ENCODE measurements around the gene DYNLT2.
A peak's percentile ranks its signal among the peaks of the same experiment; 100 is the strongest.

DYNLT2 gene, protein sequence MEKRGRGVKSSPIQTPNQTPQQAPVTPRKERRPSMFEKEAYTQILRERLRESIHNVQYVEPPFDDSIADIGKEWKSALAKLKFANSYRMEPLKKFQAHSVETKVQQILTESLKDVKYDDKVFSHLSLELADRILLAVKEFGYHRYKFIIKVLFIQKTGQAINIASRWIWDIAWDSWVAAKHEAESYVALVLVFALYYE

DNA sequence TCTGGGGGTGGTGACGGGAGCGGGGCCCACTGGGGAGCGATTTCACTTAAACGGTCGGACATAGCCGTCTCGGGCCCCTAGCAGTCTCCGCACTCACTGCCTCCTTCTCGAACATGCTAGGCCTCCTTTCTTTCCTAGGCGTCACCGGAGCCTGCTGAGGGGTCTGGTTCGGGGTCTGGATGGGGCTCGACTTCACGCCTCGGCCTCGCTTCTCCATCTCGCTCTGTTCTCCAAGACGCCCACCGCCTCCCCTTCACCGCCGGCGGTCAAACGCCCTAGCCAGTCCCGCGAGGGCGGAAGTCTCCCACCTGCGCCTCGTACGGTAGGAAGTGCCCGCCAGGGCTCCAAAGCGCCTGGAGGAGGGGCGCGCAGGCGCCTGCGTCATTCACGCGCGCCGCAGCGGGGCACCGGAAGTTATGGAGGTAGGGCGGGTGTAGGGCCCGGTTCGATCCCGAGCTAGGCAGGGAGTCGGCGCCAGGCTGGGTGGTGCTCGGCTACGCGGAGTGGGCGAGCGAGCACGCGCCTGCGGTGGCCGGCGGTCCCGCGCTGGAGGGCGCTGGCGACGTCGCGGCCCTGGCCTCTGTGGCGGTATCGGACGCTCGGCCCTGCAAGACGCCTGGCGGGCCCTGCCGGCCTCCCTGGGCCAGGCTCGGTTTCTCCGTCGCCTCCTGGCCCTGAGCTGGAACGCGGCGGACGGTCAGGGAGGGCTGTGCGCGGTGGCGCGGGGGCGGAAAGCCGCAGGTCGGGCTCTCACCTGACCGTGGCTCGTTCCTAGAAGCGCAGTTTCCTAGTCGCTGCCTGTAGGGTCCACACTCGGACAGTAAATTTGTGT lies at the start of gene DYNLT2, which contains the start of gene ERMARD:
Gene DYNLT2 (minus strand): TSS at position 331 of the 832 bp plus-strand sequence. CDS start 114 bp downstream, at position 217.
Gene ERMARD (plus strand): TSS at position 381 of the 832 bp plus-strand sequence. CDS start 36 bp downstream, at position 417.
- peak; percentile 92 for DNase-seq

DNA sequence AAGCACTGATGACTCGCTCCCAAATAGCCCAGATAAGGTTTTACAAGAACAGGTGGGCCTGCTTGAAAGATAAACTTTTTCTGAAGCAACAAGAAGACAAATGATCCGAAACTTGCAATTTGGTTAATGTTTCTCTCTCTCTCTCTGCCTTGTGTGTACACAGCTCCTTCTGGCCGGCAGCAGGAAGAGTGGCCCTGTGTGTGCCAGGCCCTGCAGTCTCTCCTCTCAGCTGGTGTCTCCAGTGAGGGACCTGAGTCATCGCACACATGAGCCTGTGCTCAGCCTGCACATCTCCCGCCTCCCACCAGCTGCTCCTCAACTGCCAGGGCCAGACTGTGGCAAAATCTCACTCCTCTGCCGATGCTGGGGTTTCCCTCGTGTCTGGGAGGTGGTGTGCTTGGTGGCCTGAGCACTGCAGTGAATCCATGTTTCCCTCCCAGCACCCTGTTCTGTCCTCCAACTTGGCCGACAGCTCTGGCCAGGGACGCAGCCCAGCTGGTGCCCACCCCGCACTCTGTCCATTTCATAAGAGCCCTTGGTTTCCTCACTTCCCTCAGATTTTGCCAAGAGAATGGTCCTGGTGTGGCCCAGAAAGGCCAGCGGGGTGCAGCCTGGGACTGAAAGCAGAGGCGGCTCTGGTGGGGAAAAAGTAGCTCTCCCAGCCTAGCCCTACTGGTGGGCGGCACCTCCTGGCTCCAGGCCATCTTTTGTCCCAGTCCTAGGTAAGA lies 49.5 kb upstream of the DYNLT2 start:
- DNase-seq = no peak

DNA sequence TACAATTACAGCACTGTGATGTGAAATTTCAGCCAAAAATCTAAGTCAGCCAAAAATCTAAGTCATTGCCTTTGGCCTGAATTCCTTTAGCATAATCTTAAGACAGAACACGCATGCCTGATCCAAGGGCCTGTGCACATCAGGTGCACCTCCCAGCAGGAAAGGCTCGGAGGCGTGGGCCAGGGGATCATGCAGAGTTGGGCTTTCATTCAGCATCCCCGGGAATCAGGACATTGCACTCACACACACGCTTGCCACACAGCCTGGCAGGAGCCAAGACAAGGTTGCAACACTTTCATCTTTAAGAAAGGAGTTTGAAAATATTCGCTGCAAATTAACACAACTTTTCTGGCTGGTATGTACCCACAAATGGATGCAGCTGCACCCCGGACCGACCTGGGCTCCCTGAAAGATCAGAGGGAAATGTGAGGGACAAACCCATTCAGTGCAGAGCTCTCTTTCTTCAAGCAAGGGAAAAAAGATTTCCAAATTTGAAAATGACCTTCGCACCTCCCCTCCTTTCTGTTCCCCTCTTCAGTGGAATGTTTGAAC lies 48.8 kb upstream of the DYNLT2 start:
- DNase-seq = no peak

DNA sequence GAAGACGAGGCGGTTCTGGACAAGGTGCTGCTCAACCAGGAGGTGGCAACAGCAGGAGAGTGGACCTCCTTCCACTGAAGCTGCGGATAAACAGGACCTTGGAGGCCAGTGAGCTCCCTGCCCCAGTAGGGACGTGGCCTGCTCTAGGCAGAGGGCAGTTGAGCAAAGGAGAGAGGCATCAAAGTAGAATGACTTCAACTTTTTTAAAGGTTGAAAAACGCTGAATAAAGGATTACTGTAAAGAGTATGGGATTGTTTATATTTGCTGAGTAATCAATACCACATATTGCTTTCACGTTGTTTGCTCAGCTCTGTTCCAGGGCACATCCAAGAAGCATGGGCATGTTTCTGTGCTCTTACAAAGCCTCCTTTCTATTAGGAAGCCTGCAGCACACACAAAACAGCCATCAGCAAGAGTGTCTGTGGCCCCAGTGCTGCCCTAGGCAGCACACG lies 48.1 kb upstream of the DYNLT2 start:
- no peak for DNase-seq

DNA sequence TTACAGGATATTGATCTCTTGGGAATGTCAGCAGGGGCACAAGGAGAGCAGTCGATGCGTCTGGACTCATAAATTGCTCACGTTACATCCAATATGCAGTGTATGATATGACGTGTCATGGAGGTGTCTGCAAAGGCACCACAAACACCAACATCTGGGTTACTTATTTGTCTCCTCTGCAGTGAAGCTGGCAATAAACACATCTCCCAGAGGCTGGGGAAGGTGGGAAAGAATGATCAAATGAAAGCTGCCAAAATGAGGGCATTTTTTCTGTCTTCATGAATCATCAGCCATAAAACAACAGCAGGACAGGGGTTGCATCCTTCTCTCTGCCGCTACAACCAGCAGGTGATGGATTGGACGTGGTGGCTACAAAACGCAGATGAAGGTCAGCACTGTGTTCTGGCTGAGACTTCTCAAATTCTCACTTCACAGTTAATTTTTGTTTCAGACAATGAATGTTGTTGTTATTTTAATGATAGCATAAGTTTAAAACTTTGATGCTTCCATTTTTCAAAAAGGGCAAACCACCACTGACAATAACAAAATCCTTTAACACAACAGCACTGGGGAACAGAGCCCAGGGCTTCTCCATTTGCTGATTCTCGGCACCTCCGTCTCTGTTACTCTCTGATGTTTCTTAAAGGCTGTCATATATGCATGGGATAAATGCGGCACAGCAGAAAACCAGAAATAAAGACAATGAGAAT lies 47.5 kb upstream of the DYNLT2 start:
- no peak for DNase-seq

- DNase-seq = no peak
Measured at GRCh38 chr6:169795196-169795595, 43.8 kb upstream of the DYNLT2 start.

DNA sequence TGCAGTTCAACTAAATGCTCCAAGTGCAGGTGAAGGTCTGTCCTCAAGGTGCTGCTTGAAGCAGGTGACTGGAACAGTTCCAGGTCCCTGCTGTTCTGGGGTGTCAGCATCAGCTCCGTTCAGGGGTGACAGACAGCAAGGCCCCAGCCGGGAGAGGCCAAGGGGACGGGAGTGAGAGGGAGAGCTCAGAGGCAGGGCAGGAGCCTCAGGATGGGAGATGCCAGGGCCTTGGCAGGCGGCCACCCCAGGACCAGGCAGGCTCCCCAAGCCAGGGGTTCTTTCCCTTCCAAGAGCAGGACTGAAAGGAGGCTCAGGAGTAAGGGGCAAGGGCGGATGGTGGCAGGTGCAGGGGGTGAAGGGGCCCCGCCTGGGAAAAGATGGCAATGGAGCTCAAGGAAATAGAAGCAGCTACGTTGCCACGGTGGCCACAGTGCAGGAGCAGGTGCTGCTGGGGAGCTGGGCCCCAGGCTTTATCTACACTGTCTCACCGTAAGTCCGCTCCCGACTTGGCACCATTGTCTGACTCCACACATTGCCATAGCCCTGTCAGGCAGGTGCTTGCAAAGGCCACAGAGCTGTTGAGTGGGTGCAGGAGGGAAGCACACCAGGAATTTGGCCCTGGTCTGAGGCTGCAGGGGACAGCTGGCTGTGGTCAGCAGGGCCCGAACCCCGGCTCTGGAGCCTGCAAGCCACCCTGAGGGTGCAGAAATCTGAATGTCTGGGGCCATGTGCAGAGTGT lies 43.1 kb upstream of the DYNLT2 start:
- no peak for DNase-seq

DNA sequence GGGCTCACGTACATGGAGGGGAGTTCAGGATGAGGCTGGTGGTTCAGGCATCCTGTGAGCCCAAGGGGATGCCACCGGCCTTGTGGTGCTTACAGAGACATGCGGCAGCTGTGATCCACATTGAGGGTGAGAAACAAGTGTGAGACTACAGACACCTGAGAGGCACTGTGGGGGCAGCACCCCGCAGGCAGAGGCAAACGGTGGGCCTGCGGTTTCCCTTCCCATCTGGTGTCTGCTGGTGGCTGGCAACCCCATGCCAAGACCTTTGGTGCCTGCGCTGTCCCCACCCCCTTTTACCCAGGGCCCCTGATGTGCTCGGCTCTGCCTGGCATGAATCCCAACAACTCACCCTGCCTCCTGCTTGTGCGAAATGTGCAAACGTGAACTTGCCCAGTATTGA lies 42.0 kb upstream of the DYNLT2 start:
- DNase-seq = no peak

- DNase-seq = no peak
Measured at GRCh38 chr6:169792306-169793015, 41.1 kb upstream of the DYNLT2 start.

DNA sequence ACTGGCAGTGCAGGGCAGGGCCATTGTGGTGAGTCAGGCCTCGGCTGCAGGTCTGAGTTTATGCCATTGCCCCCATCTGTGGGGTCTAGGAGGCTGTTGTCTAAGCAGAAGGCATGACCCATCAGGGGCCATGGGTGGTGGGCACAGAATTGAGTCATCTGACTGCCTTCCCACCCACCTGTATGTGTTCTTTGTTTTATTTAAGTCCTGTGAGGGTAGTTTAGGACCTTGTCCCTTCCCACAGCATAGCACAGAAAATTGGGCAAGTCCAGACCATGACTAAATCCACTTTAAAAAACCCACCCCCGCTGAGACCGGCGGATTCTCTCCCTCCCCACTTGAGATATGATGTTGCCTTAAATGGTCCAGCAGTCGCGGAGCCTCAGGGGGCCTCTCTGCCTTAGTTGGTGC lies 40.4 kb upstream of the DYNLT2 start:
- no peak for DNase-seq

GRCh38 chr6:169789944-169790927 lies 38.9 kb upstream of the DYNLT2 start:
- DNase-seq = peak; percentile 75

GRCh38 chr6:169789146-169789943 lies 38.0 kb upstream of the DYNLT2 start:
- no peak for DNase-seq

DNA sequence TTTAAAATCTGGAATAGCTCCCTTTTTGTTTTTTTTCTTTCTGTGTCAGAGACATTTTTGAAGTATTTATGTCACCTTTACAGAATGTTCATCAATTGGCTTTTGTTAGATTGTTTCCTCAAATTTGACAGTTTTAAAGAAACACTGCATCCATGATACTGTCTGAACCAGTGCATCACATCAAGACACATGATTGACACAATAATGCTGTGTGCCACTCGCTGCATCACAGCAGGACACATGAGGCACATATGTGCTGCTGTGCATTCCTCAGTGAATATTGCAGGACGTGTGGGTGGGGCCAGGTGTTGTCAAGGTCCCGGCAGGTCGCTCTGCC lies 37.4 kb upstream of the DYNLT2 start:
- DNase-seq = no peak

DNA sequence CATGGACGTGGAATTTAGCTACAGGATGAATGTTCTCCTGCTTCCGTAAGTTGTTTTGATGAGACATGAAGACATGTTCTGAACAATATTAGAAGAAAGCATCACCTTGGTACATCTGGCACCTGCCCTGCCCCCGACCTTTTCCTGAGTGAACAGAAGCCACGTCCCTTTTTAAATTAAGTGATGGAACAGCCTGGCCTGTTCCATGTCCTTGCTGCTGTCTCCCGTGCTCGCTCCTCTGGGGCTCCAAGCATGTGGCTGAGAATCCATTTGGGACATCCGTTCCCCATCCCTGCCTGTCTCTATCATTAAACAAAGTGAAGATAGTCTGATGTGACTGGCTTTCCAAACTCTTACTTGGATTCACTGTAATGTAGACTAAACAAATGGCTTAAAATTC lies 36.4 kb upstream of the DYNLT2 start:
- DNase-seq = no peak

DNA sequence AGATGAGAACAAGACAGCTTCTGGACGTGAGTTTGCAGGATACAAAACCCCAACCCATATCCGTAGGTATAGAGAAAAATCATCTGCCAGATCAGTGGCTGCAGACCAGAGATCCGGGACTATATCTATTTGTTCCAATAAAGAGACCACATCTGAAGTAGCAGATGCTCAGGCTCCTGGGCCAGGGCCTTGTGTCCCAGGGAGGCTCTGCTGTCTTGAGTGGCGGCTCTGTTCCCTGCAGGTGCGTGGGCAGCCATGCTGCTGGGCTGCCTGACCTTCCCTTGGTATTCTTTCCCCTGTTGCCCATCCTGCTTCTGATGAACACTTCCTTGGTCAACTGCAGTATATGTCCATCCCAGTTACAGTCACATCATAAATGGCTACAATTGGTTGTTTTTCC lies 35.0 kb upstream of the DYNLT2 start:
- no peak for DNase-seq

GRCh38 chr6:169785566-169785965 lies 34.2 kb upstream of the DYNLT2 start:
- no peak for DNase-seq

- DNase-seq = no peak
Measured at GRCh38 chr6:169784821-169785340, 33.5 kb upstream of the DYNLT2 start.

DNA sequence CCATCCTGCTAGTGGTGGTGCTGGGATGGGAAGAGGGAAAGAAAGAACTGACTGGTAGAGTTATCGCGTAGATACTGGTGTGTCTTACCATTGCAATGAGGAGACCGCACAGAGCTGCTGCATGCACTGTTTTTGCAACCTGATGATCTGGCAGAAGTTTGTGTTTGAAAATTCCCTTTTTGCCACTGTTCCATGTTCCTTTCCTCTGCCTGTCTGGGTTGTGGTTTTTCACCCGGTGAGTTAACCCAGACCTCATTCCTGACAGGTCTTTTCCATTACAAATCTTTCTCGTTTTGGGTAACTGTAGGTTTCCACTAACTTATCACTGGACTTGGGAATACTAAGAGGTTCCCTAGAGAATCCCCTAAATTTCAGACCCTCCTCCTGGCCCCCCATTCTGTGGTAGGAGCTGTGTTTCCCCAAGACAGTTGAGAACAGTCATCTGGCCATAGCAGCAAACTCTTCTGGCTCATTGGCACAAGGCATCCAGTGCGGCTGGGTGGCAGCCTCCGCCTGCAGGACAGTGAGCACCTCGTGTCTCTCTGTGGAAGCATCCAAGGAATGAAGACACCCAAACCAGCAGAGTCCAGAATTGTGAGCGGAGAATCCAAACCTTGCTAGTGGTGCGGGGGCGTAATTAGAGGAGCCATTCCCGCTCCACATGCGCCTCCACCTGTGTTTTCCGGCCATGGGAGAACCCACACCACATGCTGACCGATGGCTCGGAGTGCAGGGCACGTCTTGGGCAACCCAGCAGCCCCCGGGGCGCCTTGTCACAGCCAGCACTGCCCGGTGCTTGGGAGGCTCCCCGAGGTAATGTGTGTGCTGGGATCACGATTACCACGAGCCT lies 32.8 kb upstream of the DYNLT2 start:
- DNase-seq = no peak

All from CD4-positive, alpha-beta T cell treated with Interleukin-6 for 4 hours (primary cell).